ENCODE data around the gene WDCP.
"Not testable (repeated sequence)": the region's sequence is repeated elsewhere in the genome, so short reads cannot be mapped to it uniquely, and the experiment has no call there.

Gene WDCP

GRCh38 chr2:24015562-24016375 is 31.4 kb downstream of the WDCP start:
- H3K27ac Mint-ChIP-seq (ENCODE audit: low read depth) = no peak overlapping the region
- H3K4me1 Mint-ChIP-seq = peaks cover 12% of the 10 kb centered on the region
- peaks cover 24% of the 10 kb centered on the region for H3K27me3 Mint-ChIP-seq
- no peaks in the 10 kb centered on the region for H3K36me3 Mint-ChIP-seq (ENCODE audit: insufficient read depth)
- no peak for DNase-seq (ENCODE audit: low spot score in 2 of 2)
- H3K9me3 Mint-ChIP-seq = no peaks in the 10 kb centered on the region
- H3K4me3 Mint-ChIP-seq = no peak overlapping the region
- no peak for ATAC-seq (replicated peaks; ENCODE audit: extremely low read depth, poor library complexity, severe bottlenecking)

GRCh38 chr2:24014902-24015301 is 32.3 kb downstream of the WDCP start:
- H3K36me3 Mint-ChIP-seq (ENCODE audit: insufficient read depth); ATAC-seq (replicated peaks; ENCODE audit: extremely low read depth, poor library complexity, severe bottlenecking); H3K4me3 Mint-ChIP-seq; DNase-seq (ENCODE audit: low spot score in 2 of 2); H3K9me3 Mint-ChIP-seq; H3K27ac Mint-ChIP-seq (ENCODE audit: low read depth): not testable (repeated sequence)
- peaks cover 27% of the 10 kb centered on the region for H3K27me3 Mint-ChIP-seq
- peaks cover 12% of the 10 kb centered on the region for H3K4me1 Mint-ChIP-seq

GRCh38 chr2:24012521-24013188 is 34.5 kb downstream of the WDCP start:
- peaks cover 27% of the 10 kb centered on the region for H3K27me3 Mint-ChIP-seq
- H3K27ac Mint-ChIP-seq (ENCODE audit: low read depth) = no peak overlapping the region
- H3K4me1 Mint-ChIP-seq = peaks cover 12% of the 10 kb centered on the region
- no peak overlapping the region for H3K4me3 Mint-ChIP-seq
- peaks cover 1% of the 10 kb centered on the region for H3K36me3 Mint-ChIP-seq (ENCODE audit: insufficient read depth)
- DNase-seq (ENCODE audit: low spot score in 2 of 2) = no peak
- no peaks in the 10 kb centered on the region for H3K9me3 Mint-ChIP-seq
- no peak for ATAC-seq (replicated peaks; ENCODE audit: extremely low read depth, poor library complexity, severe bottlenecking)

- Mint-ChIP-seq H3K4me1 (peaks cover 12% of the 10 kb centered on the region), H3K9me3 (no peaks in the 10 kb centered on the region), H3K4me3 (no peak overlapping the region), H3K27ac (ENCODE audit: low read depth) (no peak overlapping the region), H3K27me3 (peaks cover 27% of the 10 kb centered on the region), H3K36me3 (ENCODE audit: insufficient read depth) (peaks cover 1% of the 10 kb centered on the region)
- DNase-seq (ENCODE audit: low spot score in 2 of 2) (no peak), ATAC-seq (replicated peaks; ENCODE audit: extremely low read depth, poor library complexity, severe bottlenecking) (no peak)
Measured at GRCh38 chr2:24011250-24012104, 35.7 kb downstream of the WDCP start.

- no peak for DNase-seq (ENCODE audit: low spot score in 2 of 2)
- Mint-ChIP-seq H3K9me3 (no peaks in the 10 kb centered on the region), H3K36me3 (ENCODE audit: insufficient read depth) (peaks cover 1% of the 10 kb centered on the region), H3K4me1 (peaks cover 12% of the 10 kb centered on the region), H3K4me3 (no peak overlapping the region), H3K27me3 (peaks cover 27% of the 10 kb centered on the region), H3K27ac (ENCODE audit: low read depth) (no peak overlapping the region)
- no peak for ATAC-seq (replicated peaks; ENCODE audit: extremely low read depth, poor library complexity, severe bottlenecking)
Measured at GRCh38 chr2:24010477-24011249, 36.5 kb downstream of the WDCP start.

GRCh38 chr2:24009680-24010476 is 37.3 kb downstream of the WDCP start, which contains the start of gene MFSD2B:
Gene MFSD2B (plus strand): TSS chr2:24010085. CDS start chr2:24010097, 12 bp downstream.
- Mint-ChIP-seq H3K27me3 (peaks cover 27% of the 10 kb centered on the region), H3K4me3 (no peak within 1 kb of the TSS), H3K36me3 (ENCODE audit: insufficient read depth) (peaks cover 1% of the 10 kb centered on the region), H3K27ac (ENCODE audit: low read depth) (no peak within 1 kb of the TSS), H3K4me1 (peaks cover 12% of the 10 kb centered on the region), H3K9me3 (no peaks in the 10 kb centered on the region)
- no peak for DNase-seq (ENCODE audit: low spot score in 2 of 2)
- no peak for ATAC-seq (replicated peaks; ENCODE audit: extremely low read depth, poor library complexity, severe bottlenecking)

- peaks cover 27% of the 10 kb centered on the region for H3K27me3 Mint-ChIP-seq
- DNase-seq (ENCODE audit: low spot score in 2 of 2) = no peak
- H3K36me3 Mint-ChIP-seq (ENCODE audit: insufficient read depth) = peaks cover 1% of the 10 kb centered on the region
- no peaks in the 10 kb centered on the region for H3K9me3 Mint-ChIP-seq
- no peak overlapping the region for H3K4me3 Mint-ChIP-seq
- H3K27ac Mint-ChIP-seq (ENCODE audit: low read depth) = no peak overlapping the region
- no peak for ATAC-seq (replicated peaks; ENCODE audit: extremely low read depth, poor library complexity, severe bottlenecking)
- H3K4me1 Mint-ChIP-seq = peaks cover 12% of the 10 kb centered on the region
Measured at GRCh38 chr2:24009367-24009679, 37.9 kb downstream of the WDCP start.

- no peak overlapping the region for H3K4me3 Mint-ChIP-seq
- peaks cover 12% of the 10 kb centered on the region for H3K4me1 Mint-ChIP-seq
- no peak for DNase-seq (ENCODE audit: low spot score in 2 of 2)
- no peaks in the 10 kb centered on the region for H3K9me3 Mint-ChIP-seq
- H3K27me3 Mint-ChIP-seq = peaks cover 27% of the 10 kb centered on the region
- H3K36me3 Mint-ChIP-seq (ENCODE audit: insufficient read depth) = peaks cover 1% of the 10 kb centered on the region
- no peak overlapping the region for H3K27ac Mint-ChIP-seq (ENCODE audit: low read depth)
- ATAC-seq (replicated peaks; ENCODE audit: extremely low read depth, poor library complexity, severe bottlenecking) = no peak
Measured at GRCh38 chr2:24008672-24009366, 38.4 kb downstream of the WDCP start.

GRCh38 chr2:24007693-24008092 is 39.5 kb downstream of the WDCP start:
- peaks cover 22% of the 10 kb centered on the region for H3K27me3 Mint-ChIP-seq
- no peak overlapping the region for H3K27ac Mint-ChIP-seq (ENCODE audit: low read depth)
- peaks cover 1% of the 10 kb centered on the region for H3K36me3 Mint-ChIP-seq (ENCODE audit: insufficient read depth)
- H3K4me3 Mint-ChIP-seq = no peak overlapping the region
- no peaks in the 10 kb centered on the region for H3K9me3 Mint-ChIP-seq
- ATAC-seq (replicated peaks; ENCODE audit: extremely low read depth, poor library complexity, severe bottlenecking) (no peak), DNase-seq (ENCODE audit: low spot score in 2 of 2) (no peak)
- peaks cover 12% of the 10 kb centered on the region for H3K4me1 Mint-ChIP-seq

- no peak for ATAC-seq (replicated peaks; ENCODE audit: extremely low read depth, poor library complexity, severe bottlenecking)
- no peak overlapping the region for H3K27ac Mint-ChIP-seq (ENCODE audit: low read depth)
Measured at GRCh38 chr2:23994567-23994966, 52.6 kb downstream of the WDCP start.

GRCh38 chr2:23993736-23994269 is 53.4 kb downstream of the WDCP start:
- Mint-ChIP-seq H3K36me3 (ENCODE audit: insufficient read depth) (peaks cover 4% of the 10 kb centered on the region), H3K27me3 (no peaks in the 10 kb centered on the region), H3K4me1 (no peaks in the 10 kb centered on the region), H3K4me3 (no peak overlapping the region), H3K9me3 (no peaks in the 10 kb centered on the region), H3K27ac (ENCODE audit: low read depth) (no peak overlapping the region)
- DNase-seq (ENCODE audit: low spot score in 2 of 2) (no peak), ATAC-seq (replicated peaks; ENCODE audit: extremely low read depth, poor library complexity, severe bottlenecking) (no peak)

More at GRCh38 chr2:23994567-23994966, 52.6 kb downstream of the WDCP start:
- Mint-ChIP-seq H3K36me3 (ENCODE audit: insufficient read depth) (peaks cover 4% of the 10 kb centered on the region), H3K4me1 (no peaks in the 10 kb centered on the region), H3K4me3 (no peak overlapping the region), H3K27me3 (no peaks in the 10 kb centered on the region), H3K9me3 (no peaks in the 10 kb centered on the region)
- no peak for DNase-seq (ENCODE audit: low spot score in 2 of 2)
